ENCODE data around the gene CASKIN1.

DNA sequence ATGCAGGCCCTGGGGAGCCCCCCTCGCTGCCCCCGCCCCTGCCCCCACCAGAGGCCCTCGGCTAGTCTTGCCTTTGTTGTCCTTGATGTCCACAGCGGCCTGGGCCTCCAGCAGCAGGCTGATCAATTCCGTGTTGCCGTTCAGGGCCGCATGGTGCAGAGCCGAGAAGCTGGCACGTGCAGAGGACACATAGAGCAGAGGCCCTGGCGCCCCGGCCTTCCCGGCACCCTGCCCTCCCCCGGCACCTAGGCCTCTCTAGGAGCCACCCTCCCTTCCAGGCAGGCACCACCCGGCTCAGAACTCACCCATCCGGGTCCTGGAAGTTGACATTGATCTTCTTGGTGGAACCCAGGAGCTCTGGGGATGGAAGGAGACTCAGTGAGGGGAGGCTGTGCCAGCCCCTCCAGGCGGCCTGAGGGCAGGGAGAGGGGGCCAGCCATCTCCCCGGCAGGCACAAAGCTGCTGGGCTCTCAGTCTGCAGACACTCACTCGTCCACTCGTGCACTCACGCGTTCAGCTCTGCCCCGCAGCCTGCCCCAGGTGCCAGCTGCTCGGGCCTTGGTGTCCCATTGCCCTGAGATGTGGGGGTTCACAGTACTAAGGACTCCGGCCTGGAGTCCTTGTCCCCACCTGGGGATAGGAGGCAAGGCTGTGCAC lies 6.3 kb downstream of the CASKIN1 start:
- no peak for TF ChIP-seq EZH2 (IDR thresholded peaks at IDR 0.05; ENCODE audit: borderline replicate concordance, low read length)
- TF ChIP-seq CTCF (IDR thresholded peaks at IDR 0.05; ENCODE audit: low read length), result no peak
